H9 (cell line): ENCODE data around the gene PXDN. TPM values are rescaled to one million over a fixed set of nuclear protein-coding genes. Genes with fewer than 3 reads are reported as not detected.
A peak's percentile ranks its signal among the peaks of the same experiment; 100 is the strongest.

Experiments
- DNase-seq: peaks from one replicate; pipeline ENCODE4 v3.0.0-alpha.2; 2017
- H2AFZ ChIP-seq: one replicate; pipeline ENCODE4 v1.6.1; 2013; ENCODE audit warnings: mild to moderate bottlenecking, low read length, control low read depth, moderate library complexity
- H2AK5ac ChIP-seq: 2 replicates; pipeline ENCODE4 v1.6.1; 2013; ENCODE audit warnings: low read length, control low read depth, mixed read lengths; ENCODE audit not compliant: insufficient read length
- H2BK120ac ChIP-seq: one replicate; pipeline ENCODE4 v1.6.1; 2013; ENCODE audit warnings: low read depth, mild to moderate bottlenecking, low read length, control low read depth, inconsistent platforms; ENCODE audit not compliant: poor library complexity, severe bottlenecking
- H2BK12ac ChIP-seq: 2 replicates; pipeline ENCODE4 v1.6.1; 2013; ENCODE audit warnings: low read length, control low read depth, mixed read lengths, low read depth; ENCODE audit not compliant: insufficient read length
- H2BK15ac ChIP-seq: 2 replicates; pipeline ENCODE4 v1.6.1; 2013; ENCODE audit warnings: low read depth, low read length, control low read depth
- H2BK20ac ChIP-seq: one replicate; pipeline ENCODE4 v1.6.1; 2013; ENCODE audit warnings: low read depth, mild to moderate bottlenecking, low read length, control low read depth, inconsistent platforms; ENCODE audit not compliant: poor library complexity, severe bottlenecking
- H2BK5ac ChIP-seq: 2 replicates; pipeline ENCODE4 v1.6.1; 2013; ENCODE audit warnings: low read length, control low read depth, mixed read lengths; ENCODE audit not compliant: insufficient read length
- H3K14ac ChIP-seq: 2 replicates; pipeline ENCODE4 v1.6.1; 2013; ENCODE audit warnings: low read length, control low read depth; ENCODE audit not compliant: insufficient read depth
- H3K18ac ChIP-seq: 2 replicates; pipeline ENCODE4 v1.6.1; 2013; ENCODE audit warnings: low read depth, mild to moderate bottlenecking, mixed read lengths, low read length, control low read depth; ENCODE audit not compliant: insufficient read length
- H3K23ac ChIP-seq: 2 replicates; pipeline ENCODE4 v1.6.1; 2013; ENCODE audit warnings: low read length, control low read depth, mixed read lengths, low read depth; ENCODE audit not compliant: insufficient read length
- H3K23me2 ChIP-seq: 2 replicates; pipeline ENCODE4 v1.6.1; 2013; ENCODE audit warnings: low read depth, mild to moderate bottlenecking, mixed read lengths, low read length, control low read depth; ENCODE audit not compliant: insufficient read length, poor library complexity, severe bottlenecking
- H3K27ac ChIP-seq: 2 replicates; pipeline ENCODE4 v1.5.1; 2013; ENCODE audit warnings: low read length, control low read depth, mixed read lengths, low read depth; ENCODE audit not compliant: insufficient read length
- H3K27me3 ChIP-seq: 2 replicates; pipeline ENCODE4 v1.6.1; 2013; ENCODE audit warnings: low read length, control low read depth, inconsistent platforms; ENCODE audit not compliant: insufficient read depth
- H3K4ac ChIP-seq: 2 replicates; pipeline ENCODE4 v1.6.1; 2013; ENCODE audit warnings: low read depth, mild to moderate bottlenecking, control low read depth, inconsistent platforms, low read length, moderate library complexity
- H3K4me1 ChIP-seq: 2 replicates; pipeline ENCODE4 v1.6.1; 2013; ENCODE audit warnings: low read length, control low read depth, inconsistent platforms; ENCODE audit not compliant: insufficient read depth
- H3K4me2 ChIP-seq: 2 replicates; pipeline ENCODE4 v1.6.1; 2013; ENCODE audit warnings: low read length, control low read depth, mixed read lengths; ENCODE audit not compliant: insufficient read length, insufficient read depth
- H3K56ac ChIP-seq: 2 replicates; pipeline ENCODE4 v1.6.1; 2013; ENCODE audit warnings: low read depth, mild to moderate bottlenecking, mixed read lengths, low read length, control low read depth; ENCODE audit not compliant: insufficient read length
- H3K79me1 ChIP-seq: 2 replicates; pipeline ENCODE4 v1.6.1; 2013; ENCODE audit warnings: low read depth, mild to moderate bottlenecking, moderate library complexity, low read length, control low read depth, inconsistent platforms; ENCODE audit not compliant: insufficient read depth, poor library complexity, severe bottlenecking
- H3K79me2 ChIP-seq: 2 replicates; pipeline ENCODE4 v1.6.1; 2013; ENCODE audit warnings: low read length, control low read depth, inconsistent platforms; ENCODE audit not compliant: insufficient read depth
- H3K9ac ChIP-seq: 2 replicates; pipeline ENCODE4 v1.6.1; 2013; ENCODE audit warnings: low read length, control low read depth, mixed read lengths; ENCODE audit not compliant: insufficient read length; ENCODE audit errors: extremely low read depth
- H3K9me3 ChIP-seq: one replicate; pipeline ENCODE4 v1.6.1; 2013; ENCODE audit warnings: low read depth, low read length, inconsistent platforms; ENCODE audit not compliant: control insufficient read depth
- H3T11ph ChIP-seq: one replicate; pipeline ENCODE4 v1.6.1; 2013; ENCODE audit warnings: mild to moderate bottlenecking, low read length, control low read depth, inconsistent platforms
- H4K20me1 ChIP-seq: one replicate; pipeline ENCODE4 v1.6.1; 2013; ENCODE audit not compliant: control insufficient read depth, insufficient read length, insufficient read depth
- H4K5ac ChIP-seq: 2 replicates; pipeline ENCODE4 v1.6.1; 2013; ENCODE audit warnings: low read depth, mild to moderate bottlenecking, mixed read lengths, low read length, control low read depth; ENCODE audit not compliant: insufficient read length
- H4K8ac ChIP-seq: replicated peaks from 2 replicates; pipeline ENCODE4 v1.6.1; 2013; ENCODE audit warnings: low read length, control low read depth, mixed read lengths, low read depth; ENCODE audit not compliant: insufficient read length
- H4K91ac ChIP-seq: 2 replicates; pipeline ENCODE4 v1.6.1; 2013; ENCODE audit warnings: low read depth, mild to moderate bottlenecking, moderate library complexity, mixed read lengths, low read length, control low read depth; ENCODE audit not compliant: insufficient read length
- H3K27ac Mint-ChIP-seq, 3 experiments: 2 replicates in 2 of 3; 3 replicates in 1 of 3; pipeline ENCODE4 v1.8.0; 2020 to 2021; ENCODE audit warnings: mixed read lengths in 3 of 3, mild to moderate bottlenecking in 1 of 3, moderate library complexity in 1 of 3
- H3K27me3 Mint-ChIP-seq: 2 replicates; pipeline ENCODE4 v1.8.0; 2021; ENCODE audit warnings: low read depth, mild to moderate bottlenecking, moderate library complexity, mixed read lengths
- H3K36me3 Mint-ChIP-seq, 3 experiments: 2 replicates in 2 of 3; 3 replicates in 1 of 3; pipeline ENCODE4 v1.8.0; 2020 to 2021; ENCODE audit warnings: low read depth in 3 of 3, mixed read lengths in 3 of 3; ENCODE audit not compliant: insufficient read depth in 1 of 3
- H3K4me1 Mint-ChIP-seq, 2 experiments: 2 replicates each; pipeline ENCODE4 v1.8.0; 2020; ENCODE audit warnings: mixed read lengths in 2 of 2
- H3K4me3 Mint-ChIP-seq, 2 experiments: 2 replicates in 1 of 2; 3 replicates in 1 of 2; pipeline ENCODE4 v1.8.0; 2020 to 2021; ENCODE audit warnings: mild to moderate bottlenecking in 2 of 2, mixed read lengths in 2 of 2, moderate library complexity in 1 of 2
- H3K9me3 Mint-ChIP-seq, 2 experiments: 2 replicates in 1 of 2; 3 replicates in 1 of 2; pipeline ENCODE4 v1.8.0; 2020; ENCODE audit warnings: mild to moderate bottlenecking in 2 of 2, mixed read lengths in 2 of 2, moderate library complexity in 1 of 2
- CTCF ChIP-seq: fragments of 200-600 bp; sonication (generic); conservative IDR thresholded peaks from 3 replicates; pipeline ENCODE4 v1.8.0; 2021; ENCODE audit warnings: antibody characterized with exemption, mild to moderate bottlenecking
- WGBS: extraction: QIAGEN DNeasy Blood & Tissue Kit; methylation state at CpG from one replicate; pipeline ENCODE4 v1.1.7; 2013; ENCODE audit warnings: missing lambda C conversion rate, low lambda C conversion rate, mixed read lengths; ENCODE audit not compliant: insufficient read length; ENCODE audit errors: extremely low coverage; 5-methylcytosine and 5-hydroxymethylcytosine counted together
- total RNA-seq: library from RNA; stranded (reverse); gene quantifications from 2 replicates; pipeline ENCODE4 v1.2.1, GENCODE V29; 2021

PXDN gene
- total RNA-seq, 1 experiment from 2014 or later: 146 TPM

GRCh38 chr2:1659951-1660565, 84.3 kb downstream of the PXDN start:
- no peak overlapping the region for H3K23ac ChIP-seq
- no peaks in the 10 kb centered on the region for H3K79me1 ChIP-seq
- H3K4me2 ChIP-seq: no peak overlapping the region
- no peak overlapping the region for H2BK120ac ChIP-seq
- H3K79me2 ChIP-seq: no peaks in the 10 kb centered on the region
- H3K9me3 ChIP-seq: no peaks in the 10 kb centered on the region
- H2AK5ac ChIP-seq: no peak overlapping the region
- Mint-ChIP-seq H3K36me3 (peaks cover 19 to 63% (median 44%) of the 10 kb centered on the region in 3 experiments; a peak in 6 of 7 replicates), H3K4me1 (peaks cover 4 to 19% of the 10 kb centered on the region in 2 experiments), H3K27me3 (peaks cover 2% of the 10 kb centered on the region), H3K4me3 (peak overlapping the region in 1 of 2 experiments; percentile 30; a peak in 1 of 5 replicates), H3K9me3 (no peaks in the 10 kb centered on the region), H3K27ac (no peak overlapping the region)
- no peak overlapping the region for H2AFZ ChIP-seq
- H3T11ph ChIP-seq: no peak overlapping the region
- no peaks in the 10 kb centered on the region; the same call in 1 of the 2 replicates for H3K4me1 ChIP-seq
- H3K9ac ChIP-seq: no peak overlapping the region
- no peak overlapping the region for H2BK12ac ChIP-seq
- no peaks in the 10 kb centered on the region for H3K23me2 ChIP-seq
- peak; percentile 23 for DNase-seq
- H4K5ac ChIP-seq: no peak overlapping the region
- H2BK15ac ChIP-seq: no peak overlapping the region
- no peak for TF ChIP-seq CTCF
- H4K8ac ChIP-seq: no peak overlapping the region
- H3K27me3 ChIP-seq: no peaks in the 10 kb centered on the region
- H4K91ac ChIP-seq: no peak overlapping the region
- no peak overlapping the region for H3K56ac ChIP-seq
- H3K14ac ChIP-seq: no peak overlapping the region
- H2BK20ac ChIP-seq: no peak overlapping the region
- no CpG with 5 or more reads among the region's 16 CpGs for WGBS
- H3K4ac ChIP-seq: no peak overlapping the region
- no peak overlapping the region for H3K27ac ChIP-seq
- H3K18ac ChIP-seq: no peak overlapping the region
- H2BK5ac ChIP-seq: no peak overlapping the region
- peaks cover 5% of the 10 kb centered on the region for H4K20me1 ChIP-seq
